ENCODE data around the gene SNX25. TPM values are rescaled to one million over a fixed set of nuclear protein-coding genes. Genes with fewer than 3 reads are reported as not detected.

SNX25 gene
- total and polyA plus RNA-seq, 10 of the 15 experiments (the other 5 are each of a cell fraction or from before 2014, with no cell fraction given), result 11.2 to 117 (median 62.8) TPM

DNA sequence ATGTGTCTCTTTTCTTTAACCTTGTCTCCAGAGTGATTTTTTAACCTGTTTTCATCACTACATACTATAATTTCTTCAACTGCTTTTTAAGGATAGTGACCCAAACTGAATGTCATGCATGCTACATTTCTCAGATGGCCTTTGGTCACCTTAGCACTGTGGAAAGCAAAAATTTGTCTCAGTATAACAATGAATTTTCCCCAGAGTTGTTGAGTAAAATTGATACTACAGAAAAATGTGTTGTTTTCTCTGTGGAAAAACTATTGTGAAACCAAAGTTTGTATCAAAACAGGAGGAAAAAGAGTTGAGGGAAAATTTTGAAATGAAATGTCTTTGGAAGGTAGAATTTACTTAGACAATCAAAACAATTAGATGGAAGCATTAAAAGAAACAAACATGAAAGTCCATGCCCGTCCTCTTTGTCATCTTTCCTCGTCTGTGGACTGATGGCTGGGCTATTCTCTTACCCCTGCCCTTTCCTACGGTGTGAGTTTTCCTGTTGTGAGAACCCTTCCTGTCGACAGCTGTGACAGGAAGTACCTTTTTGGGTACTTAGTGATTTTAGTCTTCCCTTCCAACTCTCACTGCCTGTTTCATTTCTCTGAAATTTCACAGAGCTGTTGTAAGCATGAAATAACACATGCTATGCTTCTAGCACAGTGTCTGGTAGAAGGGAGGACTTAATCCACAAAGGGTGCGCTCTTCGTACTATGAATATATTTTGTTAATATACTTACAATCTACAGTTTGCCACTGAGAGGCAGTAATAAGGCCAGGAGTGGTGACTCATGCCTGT lies 135.5 kb downstream of the SNX25 start:
- in situ Hi-C loops (cut with MboI), result no loop called here
- no peaks in the 10 kb centered on the region for H3K27me3 ChIP-seq (replicated peaks in 1 of 2; ENCODE audit: control insufficient read depth in 2 of 2, insufficient read depth in 2 of 2, low read length in 1 of 2)
- peaks cover 12% of the 10 kb centered on the region for H3K79me2 ChIP-seq (ENCODE audit: control insufficient read depth, insufficient read depth, low read length)
- peaks cover 8 to 58% of the 10 kb centered on the region in 2 experiments for H3K36me3 ChIP-seq (ENCODE audit: control insufficient read depth in 2 of 2, insufficient read depth in 2 of 2, low read length in 1 of 2)
- POLR2A ChIA-PET, result interaction anchor here (0.5 to 8.8 kb wide), 6 partner anchors 18 to 135 kb away, joined by 3 to 91 read pairs (median 4); partner anchors contain the start of genes ANKRD37 and LRP2BP
- DNase-seq (ENCODE audit: low read depth, low spot score) (peak; percentile 77), FAIRE-seq (no peak), ATAC-seq (peak; percentile 70)
- H3K9me3 ChIP-seq (replicated peaks; ENCODE audit: control insufficient read depth, insufficient read depth, low read length), result no peaks in the 10 kb centered on the region; the same call in 2 of the 3 replicates
- intact Hi-C loops (cut with micrococcal nuclease; ENCODE audit: unreplicated experiment), result loop anchor here (1.0 kb wide), 1 partner anchor 38 kb away; no protein-coding TSS in a partner anchor
- H2AFZ ChIP-seq (ENCODE audit: control insufficient read depth, low read depth, low read length), result no peak overlapping the region; the same call in 1 of the 2 replicates
- peak overlapping the region; percentile 97 for H3K27ac ChIP-seq (ENCODE audit: control insufficient read depth, insufficient read depth)
- 0% methylated on average over 6 of the region's 6 CpGs for WGBS (ENCODE audit: insufficient coverage, insufficient replicate concordance, low lambda C conversion rate, missing lambda C conversion rate)
- SMC1A ChIA-PET (ENCODE audit: uncharacterized antibody, unreplicated experiment), result interaction anchor here (0.7 to 2.4 kb wide), 8 partner anchors 9 to 1071 kb away, joined by 3 to 37 read pairs (median 5); no protein-coding TSS in a partner anchor
- peaks cover 59% of the 10 kb centered on the region for H3K4me1 ChIP-seq (ENCODE audit: control insufficient read depth, insufficient read depth, low read length)
- H3K4me2 ChIP-seq (ENCODE audit: control insufficient read depth, insufficient read depth), result peak overlapping the region; percentile 56
- RAD21 ChIA-PET (ENCODE audit: unreplicated experiment), result interaction anchor here (0.7 to 2.5 kb wide), 6 partner anchors 12 to 136 kb away, joined by 3 to 25 read pairs (median 4); no protein-coding TSS in a partner anchor
- H3K4me3 ChIP-seq, result no peak overlapping the region
- CTCF ChIA-PET, result interaction anchor here (0.9 to 2.8 kb wide), 6 partner anchors 10 to 133 kb away, joined by 3 to 15 read pairs (median 4); no protein-coding TSS in a partner anchor
- H4K20me1 ChIP-seq (ENCODE audit: control insufficient read depth, insufficient read depth), result no peaks in the 10 kb centered on the region
- H3K9ac ChIP-seq (ENCODE audit: control insufficient read depth, insufficient read depth, low read length), result peak overlapping the region; percentile 72
- TSS peak; percentile 9 for BruUV-seq (replicated peaks)
- TF ChIP-seq PAX5 (IDR thresholded peaks at IDR 0.05; ENCODE audit: borderline replicate concordance, low read depth, low read length), result peak; percentile 22; the same call in 1 of the 2 replicates
- no peak for TF ChIP-seq YBX1 (IDR thresholded peaks at IDR 0.05)
- no peak for TF ChIP-seq CBFB (IDR thresholded peaks at IDR 0.05; ENCODE audit: low read depth)
- TF ChIP-seq ATF7 (IDR thresholded peaks at IDR 0.05; ENCODE audit: low read depth), result no peak
- TF ChIP-seq BCL11A (IDR thresholded peaks at IDR 0.05; ENCODE audit: low read depth, low read length), result no peak
- TF ChIP-seq JUNB (IDR thresholded peaks at IDR 0.05), result peak; percentile 55
- TF ChIP-seq, protein P1, sequence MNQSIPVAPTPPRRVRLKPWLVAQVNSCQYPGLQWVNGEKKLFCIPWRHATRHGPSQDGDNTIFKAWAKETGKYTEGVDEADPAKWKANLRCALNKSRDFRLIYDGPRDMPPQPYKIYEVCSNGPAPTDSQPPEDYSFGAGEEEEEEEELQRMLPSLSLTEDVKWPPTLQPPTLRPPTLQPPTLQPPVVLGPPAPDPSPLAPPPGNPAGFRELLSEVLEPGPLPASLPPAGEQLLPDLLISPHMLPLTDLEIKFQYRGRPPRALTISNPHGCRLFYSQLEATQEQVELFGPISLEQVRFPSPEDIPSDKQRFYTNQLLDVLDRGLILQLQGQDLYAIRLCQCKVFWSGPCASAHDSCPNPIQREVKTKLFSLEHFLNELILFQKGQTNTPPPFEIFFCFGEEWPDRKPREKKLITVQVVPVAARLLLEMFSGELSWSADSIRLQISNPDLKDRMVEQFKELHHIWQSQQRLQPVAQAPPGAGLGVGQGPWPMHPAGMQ (IDR thresholded peaks at IDR 0.05; ENCODE audit: borderline replicate concordance), result no peak
- 0 out of 3 replicates have a peak, but pooled peaks of 1 of the 2 experiments have one; percentile 15 for TF ChIP-seq EGR1 (IDR thresholded peaks at IDR 0.05; ENCODE audit: borderline replicate concordance in 1 of 2, low read depth in 2 of 2, low read length in 2 of 2)
- peak; percentile 22; the same call in 1 of the 2 replicates for TF ChIP-seq TCF7 (IDR thresholded peaks at IDR 0.05; ENCODE audit: borderline replicate concordance)
- TF ChIP-seq POLR2AphosphoS5 (IDR thresholded peaks at IDR 0.05; ENCODE audit: low read length), result peak; percentile 42
- no peak for TF ChIP-seq HDAC6 (IDR thresholded peaks at IDR 0.05; ENCODE audit: unreplicated experiment)
- TF ChIP-seq, protein P2, sequence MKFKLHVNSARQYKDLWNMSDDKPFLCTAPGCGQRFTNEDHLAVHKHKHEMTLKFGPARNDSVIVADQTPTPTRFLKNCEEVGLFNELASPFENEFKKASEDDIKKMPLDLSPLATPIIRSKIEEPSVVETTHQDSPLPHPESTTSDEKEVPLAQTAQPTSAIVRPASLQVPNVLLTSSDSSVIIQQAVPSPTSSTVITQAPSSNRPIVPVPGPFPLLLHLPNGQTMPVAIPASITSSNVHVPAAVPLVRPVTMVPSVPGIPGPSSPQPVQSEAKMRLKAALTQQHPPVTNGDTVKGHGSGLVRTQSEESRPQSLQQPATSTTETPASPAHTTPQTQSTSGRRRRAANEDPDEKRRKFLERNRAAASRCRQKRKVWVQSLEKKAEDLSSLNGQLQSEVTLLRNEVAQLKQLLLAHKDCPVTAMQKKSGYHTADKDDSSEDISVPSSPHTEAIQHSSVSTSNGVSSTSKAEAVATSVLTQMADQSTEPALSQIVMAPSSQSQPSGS (IDR thresholded peaks at IDR 0.05; ENCODE audit: low read length), result peak; percentile 93
- no peak for TF ChIP-seq FOS (IDR thresholded peaks at IDR 0.05; ENCODE audit: borderline replicate concordance, extremely low read depth, insufficient read length)
- TF ChIP-seq ZNF384 (IDR thresholded peaks at IDR 0.05; ENCODE audit: borderline replicate concordance, low read depth, low read length), result no peak
- TF ChIP-seq POU2F2 (IDR thresholded peaks at IDR 0.05; ENCODE audit: borderline replicate concordance, low read depth, low read length), result no peak
- no peak for TF ChIP-seq HCFC1 (IDR thresholded peaks at IDR 0.05; ENCODE audit: low read length)
- no peak for TF ChIP-seq ZZZ3 (IDR thresholded peaks at IDR 0.05; ENCODE audit: control insufficient read depth, insufficient read length, low read depth)
- 0 out of 2 replicates have a peak, but pooled peaks have one; percentile 64 for TF ChIP-seq CBX5 (IDR thresholded peaks at IDR 0.05; ENCODE audit: low read depth)
- TF ChIP-seq ZNF622 (IDR thresholded peaks at IDR 0.05), result no peak
- peak; percentile 30; the same call in 1 of the 2 replicates for TF ChIP-seq RAD21 (IDR thresholded peaks at IDR 0.05; ENCODE audit: insufficient read depth, low read depth, low read length)
- TF ChIP-seq BACH1 (IDR thresholded peaks at IDR 0.05; ENCODE audit: borderline replicate concordance), result no peak
- no peak for TF ChIP-seq RFX5 (IDR thresholded peaks at IDR 0.05; ENCODE audit: low read depth, low read length)
- peak; percentile 27; the same call in 1 of the 2 replicates for TF ChIP-seq POLR2A (IDR thresholded peaks at IDR 0.05; ENCODE audit: low read depth, low read length)
- peak; percentile 18; the same call in 1 of the 2 replicates for TF ChIP-seq SMC3 (IDR thresholded peaks at IDR 0.05; ENCODE audit: borderline replicate concordance, low read length)
